ENCODE results near the gene VPS4A. TPM values are rescaled to one million over a fixed set of nuclear protein-coding genes. Genes with fewer than 3 reads are reported as not detected.

VPS4A gene
- total and polyA plus RNA-seq, 2 of the 8 experiments (the other 6 are each of a cell fraction or from before 2014, with no cell fraction given): 14.1 to 24.1 TPM

DNA sequence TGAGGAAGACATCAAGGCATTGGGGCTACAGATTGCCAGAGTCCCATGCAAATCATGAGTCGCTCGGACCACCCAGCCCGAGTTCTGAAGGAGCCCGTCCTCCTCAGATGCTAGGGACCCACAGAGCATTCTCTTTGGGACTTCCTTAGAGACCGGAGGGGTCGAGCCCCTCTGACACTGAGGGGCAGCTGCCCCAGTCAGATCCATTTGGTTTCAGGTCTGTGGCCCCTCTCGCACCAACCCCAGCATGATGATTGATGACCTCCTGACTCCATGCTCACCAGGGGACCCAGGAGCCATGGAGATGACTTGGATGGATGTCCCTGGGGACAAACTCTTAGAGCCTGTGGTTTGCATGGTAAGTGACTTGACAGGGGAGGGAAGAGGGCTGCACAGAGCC, 11.2 kb downstream of the VPS4A start (continued):
- TF ChIP-seq CHD7 (IDR thresholded peaks at IDR 0.05; ENCODE audit: insufficient replicate concordance, low read length): no peak

Data from H1 (cell line).